GM19023 (cell line): ENCODE measurements around the gene DPP6.

ENCODE experiments used
- ATAC-seq: cut with Tn5 transposase; IDR thresholded peaks from one replicate; pipeline ENCODE4 v1.9.1; 2021; ENCODE audit warnings: mild to moderate bottlenecking, moderate library complexity; ENCODE audit not compliant: unreplicated experiment

Gene DPP6

DNA sequence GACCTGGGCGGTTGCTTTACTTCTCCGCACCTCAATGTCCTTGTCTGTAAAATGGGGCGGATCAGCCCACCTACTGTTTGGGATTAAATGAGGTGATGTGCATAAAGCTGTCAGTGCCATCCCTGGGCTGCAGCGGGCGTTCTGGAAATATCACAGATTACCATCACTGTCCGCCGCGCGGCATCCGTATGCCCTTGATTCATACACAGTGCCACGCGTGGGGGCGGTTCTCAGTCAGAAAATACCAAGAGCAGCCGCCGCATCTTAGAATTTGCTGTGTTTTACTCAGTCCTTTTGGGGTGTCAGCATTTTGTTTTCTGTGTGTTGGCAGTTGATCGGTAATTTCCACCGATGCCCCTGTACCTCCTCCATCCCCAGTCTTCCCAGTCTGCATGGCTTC lies 338.8 kb downstream of the DPP6 start:
- no peak for ATAC-seq

DNA sequence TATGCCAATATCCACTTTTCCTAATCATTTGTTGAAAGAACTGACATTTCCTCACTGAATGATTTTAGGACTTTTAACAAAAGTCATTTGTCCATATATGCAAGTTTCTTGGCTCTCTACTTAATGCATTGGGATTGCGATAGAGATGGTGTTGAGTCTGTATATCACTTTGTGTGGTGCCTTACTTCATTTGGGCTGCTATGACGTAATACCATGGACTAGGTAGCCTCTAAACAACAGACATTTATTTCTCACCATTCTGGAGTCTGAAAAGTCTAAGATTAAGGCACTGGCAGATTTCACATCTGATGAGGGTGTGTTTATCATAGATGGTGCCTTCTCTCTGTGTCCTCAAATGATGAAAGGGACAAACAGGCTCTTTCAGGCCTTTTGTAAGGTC lies 342.6 kb downstream of the DPP6 start:
- no peak for ATAC-seq

DNA sequence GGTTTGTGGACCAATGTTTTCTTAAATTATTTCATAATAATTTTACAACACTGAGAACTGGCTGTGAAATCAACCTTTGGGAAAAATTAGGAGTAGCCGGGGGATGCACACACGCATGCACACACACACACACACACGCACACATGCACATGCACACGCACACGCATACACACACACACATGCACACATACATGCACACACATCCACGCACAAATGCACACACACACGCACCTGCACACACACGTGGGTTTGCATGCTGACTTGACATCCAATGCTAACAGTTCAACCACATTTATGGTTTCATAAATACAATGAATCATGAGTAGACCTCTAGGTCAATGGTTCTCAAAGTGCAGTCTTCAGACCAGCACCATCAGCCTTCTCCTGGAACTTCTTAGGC lies 354.1 kb downstream of the DPP6 start:
- no peak for ATAC-seq

DNA sequence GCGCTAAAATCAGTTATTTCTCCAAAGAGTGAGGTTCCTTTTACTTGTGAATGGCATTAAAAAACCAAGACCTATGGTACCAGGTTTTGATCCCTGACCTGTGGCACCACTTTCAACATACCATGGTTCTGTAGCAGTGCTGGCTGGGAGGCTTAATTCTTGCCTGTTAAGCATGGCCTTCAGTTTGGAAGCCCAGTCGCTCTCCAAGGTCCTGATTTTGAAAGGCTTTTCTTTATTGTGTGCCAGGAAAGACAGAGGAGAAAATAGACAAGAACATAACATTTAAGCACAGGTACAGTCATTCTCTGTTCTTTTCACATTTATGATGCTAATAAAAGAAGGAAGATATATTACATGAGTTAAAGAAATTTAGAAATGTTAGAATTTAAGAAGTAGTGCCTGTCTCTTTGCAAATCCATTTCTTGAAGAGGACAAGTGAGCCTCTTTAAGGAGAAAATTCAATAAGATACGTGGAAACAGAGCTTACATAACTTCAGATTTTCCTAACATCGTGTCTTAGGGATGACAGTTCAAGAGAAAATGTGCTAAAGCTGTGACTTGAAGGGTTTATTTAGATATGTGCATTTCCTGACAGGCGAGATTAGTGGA lies 357.6 kb downstream of the DPP6 start:
- no peak for ATAC-seq

DNA sequence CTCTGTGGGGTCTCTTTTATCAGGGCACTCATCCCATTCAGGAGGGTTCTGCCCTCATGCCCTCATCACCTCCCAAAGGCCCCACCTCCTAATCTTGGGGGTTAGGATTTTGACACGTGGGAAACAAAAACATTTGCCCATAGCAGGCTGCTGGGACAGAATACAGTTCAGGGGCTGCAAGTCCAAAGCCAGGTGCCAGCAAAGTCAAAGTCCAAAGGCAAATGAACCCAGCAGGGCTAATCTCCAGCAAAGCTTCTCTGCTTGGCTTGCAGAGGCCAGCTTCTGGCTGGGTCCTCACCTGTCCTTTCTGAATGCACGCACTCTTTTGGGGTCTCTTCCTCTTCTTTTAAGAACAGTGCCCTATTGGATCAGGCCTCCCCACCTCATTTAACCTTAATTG lies 359.9 kb downstream of the DPP6 start:
- ATAC-seq, result no peak

DNA sequence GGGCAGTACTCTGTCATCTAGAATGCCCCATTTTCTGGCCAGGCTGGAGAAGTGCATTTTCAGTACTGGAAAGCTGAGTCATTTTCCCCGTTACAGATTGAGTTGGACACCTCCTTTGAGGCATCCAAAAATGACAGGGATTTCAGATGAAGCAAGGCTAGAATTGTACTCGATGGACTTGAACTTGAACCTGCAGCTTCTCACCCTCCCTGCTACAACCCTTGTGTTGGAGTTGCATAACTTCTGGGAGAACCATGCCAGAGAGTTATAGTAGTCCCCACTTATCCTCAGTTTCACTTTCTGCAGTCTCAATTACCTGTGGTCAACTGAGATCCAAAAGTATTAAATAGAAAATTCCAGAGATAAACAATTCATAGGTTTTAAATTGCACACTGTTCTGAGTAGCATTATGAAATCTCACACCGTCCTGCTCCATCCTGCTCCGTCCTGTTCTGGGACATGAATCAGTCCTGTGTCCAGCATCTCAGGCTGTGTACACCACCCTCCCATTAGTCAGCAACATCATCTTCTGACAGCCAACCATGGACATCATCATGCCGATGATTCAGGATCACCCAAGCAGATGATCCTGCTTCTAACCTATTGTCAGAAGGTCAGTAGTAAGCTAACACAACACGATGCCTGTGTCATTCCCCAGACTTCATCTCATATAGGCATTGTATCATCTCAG lies 363.7 kb downstream of the DPP6 start:
- ATAC-seq, result no peak

DNA sequence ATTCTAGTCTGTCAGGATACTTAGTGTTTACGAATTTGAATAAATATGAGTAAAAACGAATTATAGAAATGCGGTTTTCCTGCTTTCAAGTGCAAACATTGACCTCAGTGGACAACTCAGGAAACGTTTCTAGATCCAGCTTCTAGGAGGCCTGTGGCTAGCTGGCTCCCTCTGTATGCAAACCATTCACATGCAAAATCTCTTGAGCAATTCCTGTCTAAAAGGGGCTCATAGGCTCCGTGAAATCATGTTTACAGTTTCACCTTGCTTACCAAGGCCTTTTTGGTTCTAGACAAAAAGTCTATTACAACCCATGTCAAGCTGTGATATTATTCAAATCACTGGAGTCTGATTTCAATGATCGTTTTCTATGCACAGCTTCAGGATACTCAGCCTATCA lies 364.5 kb downstream of the DPP6 start:
- ATAC-seq, result no peak

DNA sequence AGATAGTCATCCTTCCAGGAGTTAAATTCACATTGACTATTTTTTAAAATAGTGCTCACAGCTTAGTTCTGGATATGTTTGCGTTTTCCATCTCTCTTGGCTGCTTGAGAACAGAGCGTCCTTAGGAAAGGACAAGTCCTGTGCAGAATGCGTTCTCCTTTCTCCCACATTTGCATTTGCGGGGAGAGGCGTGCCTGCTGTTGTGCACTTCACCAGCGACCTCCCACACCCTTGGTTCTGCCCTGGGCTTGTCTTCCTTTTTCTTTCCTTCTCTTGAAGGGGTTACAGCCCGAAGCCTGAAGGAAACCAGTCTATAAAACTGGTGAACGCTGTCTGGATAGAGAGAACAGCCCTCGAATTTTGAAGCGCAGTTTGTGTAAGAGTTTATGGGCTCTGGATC lies 367.1 kb downstream of the DPP6 start:
- ATAC-seq, result no peak

DNA sequence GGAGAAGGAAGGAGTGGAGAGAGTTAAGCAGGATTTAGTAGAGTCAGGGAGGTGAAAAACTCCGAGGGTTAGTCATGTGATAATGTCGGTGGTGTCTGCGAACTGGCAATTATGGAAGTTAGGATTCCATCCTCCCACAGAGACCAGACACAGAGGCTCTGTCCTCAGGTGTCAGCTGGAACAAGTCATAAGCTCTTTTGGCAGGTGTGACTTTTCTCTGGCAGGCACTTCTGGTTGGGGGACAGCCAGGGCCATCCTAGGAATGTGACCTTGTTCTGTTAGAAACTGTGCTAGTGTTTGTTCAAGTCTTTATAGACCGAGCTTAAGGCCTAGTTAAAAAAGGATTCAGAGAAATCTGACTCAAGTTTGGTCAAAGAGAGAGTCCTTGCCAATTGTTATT lies 371.0 kb downstream of the DPP6 start:
- ATAC-seq, result no peak

DNA sequence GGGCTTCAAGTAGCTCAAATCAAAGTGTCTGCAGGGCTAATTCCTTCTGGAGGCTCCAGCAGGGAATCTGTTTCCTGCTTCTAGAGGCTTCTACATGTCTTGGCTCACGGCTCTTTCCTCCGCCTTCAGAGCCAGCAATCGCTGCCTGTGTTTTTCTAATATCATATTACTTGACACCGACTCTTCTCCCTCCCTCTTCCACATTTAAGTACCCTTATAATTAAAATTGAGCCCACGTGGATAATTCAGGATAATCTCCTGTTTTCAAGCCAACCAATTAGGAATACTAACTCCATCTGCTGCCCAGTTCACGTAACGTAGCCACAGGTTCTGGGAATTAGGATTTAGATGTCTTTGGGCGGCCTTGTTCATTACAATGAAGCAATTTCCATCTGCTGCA lies 372.2 kb downstream of the DPP6 start:
- no peak for ATAC-seq

DNA sequence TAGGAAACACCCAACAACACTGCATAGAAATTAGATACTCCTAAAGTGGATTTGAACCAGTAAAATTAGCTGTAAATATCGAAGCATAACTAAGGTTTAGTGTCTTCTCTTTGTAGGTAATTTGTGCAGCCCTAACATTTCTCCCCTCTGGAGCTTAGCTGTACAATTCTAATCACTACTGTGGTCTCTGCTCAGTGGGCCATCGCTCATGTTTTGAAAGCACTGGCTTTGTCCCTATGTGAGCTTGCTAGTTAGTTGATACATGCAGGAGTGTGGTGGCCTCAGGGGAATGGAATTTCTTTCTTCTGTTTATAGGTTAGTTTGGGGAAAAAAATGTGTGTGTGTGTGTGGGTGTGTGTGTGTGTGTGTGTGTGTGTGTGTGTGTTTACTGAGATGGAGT lies 373.1 kb downstream of the DPP6 start:
- no peak for ATAC-seq

DNA sequence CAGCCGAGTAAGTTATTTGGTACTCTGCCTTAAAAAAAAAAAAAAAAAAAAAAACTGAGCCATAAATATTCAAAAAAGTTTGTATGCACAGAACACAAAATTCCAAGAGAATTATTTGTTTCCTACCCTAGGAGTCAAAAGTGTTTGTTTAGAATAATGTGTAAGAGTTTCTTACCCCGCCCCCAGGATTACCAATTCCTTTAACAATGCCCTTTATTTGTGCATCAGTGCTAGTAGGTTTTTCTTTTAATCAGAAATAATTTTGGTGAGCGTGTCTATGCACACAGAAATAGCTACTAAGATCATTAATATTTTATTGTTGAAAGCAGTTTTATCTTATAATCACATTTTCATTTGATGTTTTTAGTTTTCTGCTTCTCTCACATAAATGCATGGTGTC lies 374.6 kb downstream of the DPP6 start:
- no peak for ATAC-seq

DNA sequence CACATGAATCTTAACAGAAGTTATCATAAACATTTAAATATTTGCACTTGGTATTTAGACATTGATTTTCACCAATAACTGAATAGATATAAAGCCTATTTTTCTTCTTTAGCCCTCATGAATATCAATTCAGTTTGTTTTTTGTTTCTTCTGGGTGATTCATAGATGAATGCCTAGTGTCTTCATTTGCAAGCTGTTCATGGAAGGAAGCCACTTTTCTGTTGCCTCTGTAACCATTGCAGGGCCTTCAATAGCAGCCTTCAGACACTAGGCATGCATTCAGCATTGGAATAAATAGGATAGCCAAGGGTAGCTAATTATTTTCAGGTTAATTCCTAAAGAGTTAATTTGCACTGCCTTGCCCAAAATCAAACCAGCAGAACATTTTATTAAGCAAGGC lies 375.3 kb downstream of the DPP6 start:
- ATAC-seq, result no peak

DNA sequence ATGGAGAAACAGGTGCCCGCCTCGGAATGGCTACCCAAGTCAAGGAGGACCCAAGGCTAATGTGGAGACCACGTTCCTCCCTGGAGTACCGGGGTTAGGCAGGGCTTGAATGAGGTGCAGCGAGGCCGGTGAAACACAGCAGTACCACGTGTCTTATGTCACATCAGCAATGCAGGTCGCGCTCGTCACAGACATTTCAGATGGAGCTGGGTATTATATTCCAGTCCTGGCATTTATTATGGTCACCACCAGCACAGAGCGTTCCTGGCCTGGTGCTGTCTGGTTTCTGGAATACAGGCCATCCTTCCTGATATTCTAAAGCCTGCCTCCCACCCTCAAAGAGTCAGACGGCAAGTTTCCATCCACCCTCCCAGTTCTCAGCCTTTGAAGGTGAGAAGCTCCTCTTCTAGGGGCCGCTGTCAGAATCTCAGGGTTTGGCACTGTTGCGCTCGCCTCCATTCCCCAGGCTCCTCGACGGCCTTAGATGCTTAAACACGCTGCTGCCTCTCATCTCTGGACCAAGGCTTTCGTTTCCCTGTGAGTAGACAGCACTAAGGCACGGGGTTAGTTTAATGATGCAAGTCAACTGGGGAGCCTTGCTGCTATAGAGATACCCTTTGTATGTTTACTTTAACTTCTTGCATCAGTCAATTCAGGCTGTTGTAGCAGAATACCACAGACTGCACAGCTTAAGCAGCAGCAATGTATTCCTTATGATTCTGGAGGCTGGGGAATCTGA lies 377.6 kb downstream of the DPP6 start:
- ATAC-seq, result no peak

DNA sequence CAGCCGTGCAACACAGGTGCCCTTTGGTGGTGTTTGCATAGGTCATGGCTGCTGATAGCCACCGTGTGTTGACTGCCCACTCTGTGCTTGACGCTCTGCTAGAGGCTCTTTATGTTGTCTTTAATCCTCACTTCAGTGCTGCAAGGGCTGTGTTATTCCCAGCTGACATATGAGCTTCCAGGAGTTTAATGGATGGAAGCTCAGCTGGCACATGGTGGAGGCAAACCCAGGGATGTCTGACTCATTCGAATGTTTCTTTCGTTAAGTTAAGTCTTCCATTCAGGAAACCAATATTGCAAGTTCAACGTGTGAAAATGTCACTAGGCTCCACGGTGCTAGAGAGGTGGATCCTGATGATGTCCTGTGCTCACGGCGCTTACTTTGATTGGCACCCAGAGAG lies 378.4 kb downstream of the DPP6 start:
- no peak for ATAC-seq

DNA sequence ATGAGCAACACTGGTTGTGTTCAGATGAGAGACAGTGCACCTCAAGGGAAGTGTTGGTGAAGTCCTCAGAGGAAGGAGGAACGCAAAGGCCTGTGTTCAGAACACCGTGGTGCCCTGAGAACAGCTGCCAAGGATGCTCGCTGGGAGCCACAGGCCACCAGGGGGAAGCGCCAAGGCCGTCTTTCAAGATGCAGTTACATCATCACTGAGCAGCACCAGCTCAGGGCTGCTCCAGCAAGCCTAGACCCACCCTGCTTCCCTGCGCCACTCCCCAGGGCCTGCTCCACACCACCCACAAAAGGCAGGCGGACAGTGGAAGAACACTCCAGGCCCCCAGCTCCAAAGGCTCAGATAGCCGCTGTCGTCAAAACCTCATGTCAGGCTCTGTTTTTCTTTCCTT lies 378.8 kb downstream of the DPP6 start:
- no peak for ATAC-seq

DNA sequence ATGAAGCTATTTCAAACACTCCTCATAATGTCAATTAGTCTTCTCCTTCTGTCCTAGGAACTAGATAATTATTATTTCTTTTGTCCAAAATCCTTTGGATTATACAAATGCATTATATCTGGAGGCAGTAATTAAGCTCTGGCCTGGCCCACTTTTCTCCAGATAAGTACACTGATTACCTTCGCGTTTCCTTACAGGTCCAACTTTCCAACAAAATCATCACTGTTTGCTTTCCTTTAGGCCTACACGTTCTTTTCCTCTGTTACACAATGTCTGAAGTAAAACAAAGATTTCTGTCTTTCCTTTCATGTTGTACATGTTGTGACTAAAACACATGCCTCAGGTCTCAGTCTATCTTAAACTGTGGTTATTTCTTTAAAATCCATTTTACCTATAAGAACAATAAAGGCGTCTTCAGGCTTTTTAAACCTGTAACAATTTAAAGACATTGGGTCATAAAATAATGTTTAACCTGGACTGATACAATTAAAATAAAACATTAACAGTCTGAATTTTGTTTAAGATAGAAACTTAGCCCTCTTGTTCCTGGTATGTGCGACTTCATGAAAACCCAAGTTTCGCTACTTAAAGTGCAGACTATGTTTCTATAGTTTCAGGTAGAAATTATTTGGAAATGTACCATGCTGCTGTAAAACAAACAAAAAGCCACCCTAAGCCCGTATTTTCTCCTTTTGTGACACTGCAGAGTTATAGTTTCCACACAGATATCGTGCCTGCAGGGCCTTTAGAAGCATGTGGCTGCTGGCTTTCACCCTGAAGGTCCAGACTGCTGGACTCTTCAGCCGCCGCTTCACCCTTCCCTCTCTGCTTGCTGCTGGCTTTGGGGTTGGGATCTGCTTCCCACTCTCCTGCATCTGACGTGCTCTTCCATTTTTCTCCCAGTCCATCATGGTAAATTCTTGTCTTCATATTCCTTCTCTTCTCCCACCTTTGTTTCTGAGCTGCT lies 381.7 kb downstream of the DPP6 start:
- ATAC-seq, result no peak

DNA sequence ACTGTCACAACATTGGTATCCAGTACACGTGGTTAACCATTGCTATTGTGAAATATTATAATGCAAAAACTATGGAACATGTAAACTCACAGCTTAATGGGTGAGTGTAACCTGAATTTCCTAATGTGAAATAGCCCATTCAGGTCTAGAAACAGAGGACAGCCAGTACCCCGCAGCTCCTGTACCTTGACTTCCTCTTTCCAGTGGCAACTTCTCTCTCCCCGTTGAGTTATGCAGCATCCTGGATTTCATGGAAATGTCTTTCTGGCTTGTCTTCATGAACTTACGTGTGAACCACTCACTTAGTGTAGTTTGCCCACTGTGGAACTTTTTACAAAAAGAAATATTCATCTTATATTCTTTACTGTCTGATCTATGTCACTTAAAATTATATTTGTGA lies 384.4 kb downstream of the DPP6 start:
- ATAC-seq, result no peak

DNA sequence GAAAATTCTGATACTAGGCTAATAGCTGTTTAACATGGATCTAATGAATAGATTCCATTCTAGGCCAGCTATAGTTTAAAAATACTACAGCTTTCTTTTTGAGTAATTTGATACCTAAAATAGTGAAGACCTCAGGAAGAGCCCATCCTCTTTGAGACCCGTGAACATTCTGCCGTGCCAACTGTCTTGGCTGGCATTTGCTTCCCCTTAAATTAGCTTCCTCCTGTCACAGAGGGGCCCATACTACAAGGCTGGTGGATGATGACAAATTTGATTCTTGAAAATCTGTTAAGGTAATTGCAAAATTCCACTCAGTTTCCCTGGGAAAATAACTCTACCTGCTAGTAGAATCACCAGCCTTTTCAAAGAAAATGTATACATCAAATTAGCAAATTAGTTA lies 385.0 kb downstream of the DPP6 start:
- ATAC-seq, result no peak

DNA sequence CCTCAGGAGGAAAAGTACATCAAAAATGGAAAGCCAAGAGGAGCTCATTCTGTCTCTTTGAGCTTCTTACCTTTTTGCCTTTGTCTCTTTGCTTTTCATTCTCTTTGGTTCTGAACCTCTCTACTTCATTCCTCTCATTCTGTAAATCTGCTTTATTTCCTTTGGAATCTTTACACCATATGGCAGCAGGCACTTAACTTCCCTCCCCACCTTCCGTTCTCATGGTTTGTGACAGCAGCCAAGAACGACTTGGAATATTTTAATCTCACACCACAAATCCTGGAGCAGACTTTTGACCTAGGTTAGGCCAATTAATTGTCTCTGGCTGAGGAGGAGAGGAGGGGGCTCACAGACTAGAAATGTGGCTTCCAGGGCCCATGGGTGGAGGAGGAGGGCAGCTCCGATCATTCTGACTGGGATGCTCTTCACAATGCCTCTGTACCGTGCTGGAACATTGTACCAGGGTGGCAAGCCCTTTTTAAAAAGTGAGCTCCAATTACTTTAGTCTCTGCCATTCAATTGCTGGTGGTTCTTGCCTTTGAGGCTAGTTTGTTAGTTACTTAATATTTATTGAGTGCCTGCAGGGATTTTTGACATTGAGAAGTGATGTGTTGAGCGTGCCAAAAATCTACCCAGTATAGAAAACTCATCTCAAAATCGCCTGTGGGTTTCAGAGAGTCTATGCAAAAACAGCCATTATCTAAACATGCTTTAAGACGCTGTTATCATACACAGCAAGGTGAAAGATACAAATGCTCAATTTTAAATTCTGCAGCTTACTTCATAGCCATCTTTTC lies 386.6 kb downstream of the DPP6 start:
- no peak for ATAC-seq
